HEK293 (cell line): Measurements from ENCODE around the gene TMEM234.

Experiments used
- CTCF ChIP-seq: fragments of 450-650 bp; formaldehyde crosslinking; IDR thresholded peaks from 2 replicates; pipeline ENCODE4 v1.5.1; 2016; ENCODE audit warnings: missing biosample characterization, missing genetic modification characterization
- MEIS1 ChIP-seq: sonication (generic); formaldehyde crosslinking; IDR thresholded peaks from 2 replicates; pipeline ENCODE4 v1.8.1; 2022; ENCODE audit warnings: missing genetic modification reagents, mild to moderate bottlenecking, borderline replicate concordance
- PATZ1 ChIP-seq: fragments of 450-650 bp; formaldehyde crosslinking; IDR thresholded peaks from 2 replicates; pipeline ENCODE4 v1.5.1; 2016; ENCODE audit warnings: missing biosample characterization, missing genetic modification characterization
- ZNF10 ChIP-seq: fragments of 450-650 bp; formaldehyde crosslinking; IDR thresholded peaks from 2 replicates; pipeline ENCODE4 v1.5.1; 2017; ENCODE audit warnings: missing biosample characterization, missing genetic modification characterization
- ZNF292 ChIP-seq: fragments of 450-650 bp; formaldehyde crosslinking; IDR thresholded peaks from 2 replicates; pipeline ENCODE4 v1.5.1; 2016; ENCODE audit warnings: low read depth, missing biosample characterization, missing genetic modification characterization, borderline replicate concordance

DNA sequence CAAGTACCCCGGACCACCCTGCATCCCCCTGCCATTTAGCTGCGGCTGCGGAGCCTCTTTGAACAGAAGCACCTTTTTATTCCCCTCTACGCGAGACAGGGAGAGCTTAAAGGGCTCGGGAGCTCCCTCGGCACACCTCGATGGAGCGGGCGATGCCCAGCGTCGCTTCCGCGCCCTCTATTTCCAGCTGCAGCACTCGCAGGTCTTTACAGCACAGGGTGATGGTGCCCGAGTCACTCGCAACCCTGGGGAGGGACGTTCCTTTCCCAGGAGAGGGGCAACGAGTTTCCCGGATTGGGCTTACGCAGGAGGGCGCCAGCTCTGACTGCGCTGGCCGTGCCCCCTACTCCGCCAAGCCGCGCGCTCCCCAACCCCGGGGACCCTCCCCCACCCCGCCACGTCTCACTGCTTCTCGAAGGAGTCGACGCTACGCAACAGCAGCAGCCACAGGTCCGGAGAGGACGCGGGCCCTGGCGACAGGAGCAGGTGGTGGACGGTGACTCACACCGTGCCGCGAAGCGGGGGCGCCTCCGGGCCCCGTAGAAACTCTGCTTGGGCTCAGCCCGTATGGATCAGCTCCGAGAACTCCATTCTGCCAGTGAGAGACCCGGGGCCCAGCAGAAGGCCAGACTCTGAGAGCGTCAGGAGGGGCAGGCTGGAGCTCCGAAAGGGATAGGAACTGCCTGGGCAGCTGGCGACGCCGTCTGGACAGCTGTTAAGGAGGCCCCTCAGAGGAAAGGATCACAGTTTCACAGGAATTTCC is 19.0 kb upstream of the TMEM234 start:
- no peak for TF ChIP-seq PATZ1
- no peak for TF ChIP-seq MEIS1 (CRISPR knock-in tag)
- TF ChIP-seq ZNF292 (tag by site-specific recombination), result no peak
- no peak for TF ChIP-seq ZNF10 (tag by site-specific recombination)
- TF ChIP-seq CTCF, result no peak
